Esophagus squamous epithelium (tissue), 4 donors: ENCODE data around the gene COG6.

Experiments
- POLR2A ChIP-seq, 4 donors: fragments of 450-650 bp; IDR thresholded peaks; one replicate each; pipeline ENCODE4 v1.6.1; 2017; ENCODE audit warnings: antibody characterized with exemption in 4 of 4, mild to moderate bottlenecking in 4 of 4, moderate library complexity in 3 of 4
- TF ChIP-seq, protein P1 (sequence below), 6 experiments: fragments of 450-650 bp in 4 of 6; fragments of 200-600 bp in 2 of 6; sonication (generic) in 2 of 6; IDR thresholded peaks; one replicate each; pipeline ENCODE4 v1.5.1; 2016 to 2019; ENCODE audit warnings: antibody characterized with exemption in 6 of 6, mild to moderate bottlenecking in 4 of 6, moderate library complexity in 4 of 6

GRCh38 chr13:39712626-39713025, 57.2 kb downstream of the COG6 start:
- TF ChIP-seq, protein P1, sequence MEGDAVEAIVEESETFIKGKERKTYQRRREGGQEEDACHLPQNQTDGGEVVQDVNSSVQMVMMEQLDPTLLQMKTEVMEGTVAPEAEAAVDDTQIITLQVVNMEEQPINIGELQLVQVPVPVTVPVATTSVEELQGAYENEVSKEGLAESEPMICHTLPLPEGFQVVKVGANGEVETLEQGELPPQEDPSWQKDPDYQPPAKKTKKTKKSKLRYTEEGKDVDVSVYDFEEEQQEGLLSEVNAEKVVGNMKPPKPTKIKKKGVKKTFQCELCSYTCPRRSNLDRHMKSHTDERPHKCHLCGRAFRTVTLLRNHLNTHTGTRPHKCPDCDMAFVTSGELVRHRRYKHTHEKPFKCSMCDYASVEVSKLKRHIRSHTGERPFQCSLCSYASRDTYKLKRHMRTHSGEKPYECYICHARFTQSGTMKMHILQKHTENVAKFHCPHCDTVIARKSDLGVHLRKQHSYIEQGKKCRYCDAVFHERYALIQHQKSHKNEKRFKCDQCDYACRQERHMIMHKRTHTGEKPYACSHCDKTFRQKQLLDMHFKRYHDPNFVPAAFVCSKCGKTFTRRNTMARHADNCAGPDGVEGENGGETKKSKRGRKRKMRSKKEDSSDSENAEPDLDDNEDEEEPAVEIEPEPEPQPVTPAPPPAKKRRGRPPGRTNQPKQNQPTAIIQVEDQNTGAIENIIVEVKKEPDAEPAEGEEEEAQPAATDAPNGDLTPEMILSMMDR (IDR thresholded peaks at IDR 0.05): no peak
- no peak for TF ChIP-seq POLR2A (IDR thresholded peaks at IDR 0.05)
